ENCODE results near the gene KCNQ5. TPM values are rescaled to one million over a fixed set of nuclear protein-coding genes. Genes with fewer than 3 reads are reported as not detected.

KCNQ5 gene
- total RNA-seq, 2 donors from 2014 or later = 0.22 to 0.56 TPM

DNA sequence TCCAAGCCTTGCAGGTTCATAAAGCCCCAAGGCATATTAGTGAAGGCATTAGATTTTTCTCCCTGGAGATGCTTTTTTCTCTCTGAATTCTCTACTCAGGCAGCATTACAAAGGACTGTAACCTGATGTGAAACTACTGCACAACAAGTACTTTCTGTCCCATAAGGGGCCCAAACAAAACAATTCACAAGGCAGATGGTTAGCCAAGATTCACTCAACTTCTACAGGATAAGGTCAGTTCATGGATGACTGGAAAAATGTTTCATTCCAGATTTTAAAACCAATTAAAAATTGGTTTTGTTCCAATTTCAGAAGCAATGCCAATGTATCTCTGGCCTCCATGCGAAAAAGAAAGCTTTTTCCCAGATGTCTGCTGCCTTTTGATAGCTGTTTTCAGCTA, 421.6 kb downstream of the KCNQ5 start:
- TF ChIP-seq, protein P1, sequence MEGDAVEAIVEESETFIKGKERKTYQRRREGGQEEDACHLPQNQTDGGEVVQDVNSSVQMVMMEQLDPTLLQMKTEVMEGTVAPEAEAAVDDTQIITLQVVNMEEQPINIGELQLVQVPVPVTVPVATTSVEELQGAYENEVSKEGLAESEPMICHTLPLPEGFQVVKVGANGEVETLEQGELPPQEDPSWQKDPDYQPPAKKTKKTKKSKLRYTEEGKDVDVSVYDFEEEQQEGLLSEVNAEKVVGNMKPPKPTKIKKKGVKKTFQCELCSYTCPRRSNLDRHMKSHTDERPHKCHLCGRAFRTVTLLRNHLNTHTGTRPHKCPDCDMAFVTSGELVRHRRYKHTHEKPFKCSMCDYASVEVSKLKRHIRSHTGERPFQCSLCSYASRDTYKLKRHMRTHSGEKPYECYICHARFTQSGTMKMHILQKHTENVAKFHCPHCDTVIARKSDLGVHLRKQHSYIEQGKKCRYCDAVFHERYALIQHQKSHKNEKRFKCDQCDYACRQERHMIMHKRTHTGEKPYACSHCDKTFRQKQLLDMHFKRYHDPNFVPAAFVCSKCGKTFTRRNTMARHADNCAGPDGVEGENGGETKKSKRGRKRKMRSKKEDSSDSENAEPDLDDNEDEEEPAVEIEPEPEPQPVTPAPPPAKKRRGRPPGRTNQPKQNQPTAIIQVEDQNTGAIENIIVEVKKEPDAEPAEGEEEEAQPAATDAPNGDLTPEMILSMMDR (IDR thresholded peaks at IDR 0.05) = no peak
- Histone ChIP-seq H3K4me3 (no peak overlapping the region), H3K9ac (ENCODE audit: low read depth in 2 of 2, low read length in 2 of 2) (no peak overlapping the region), H3K36me3 (no peaks in the 10 kb centered on the region), H3K27me3 (no peaks in the 10 kb centered on the region), H3K4me1 (no peaks in the 10 kb centered on the region), H3K9me3 (no peaks in the 10 kb centered on the region), H3K27ac (no peak overlapping the region)
- intact Hi-C loops (cut with DNase I) = no loop called here
- DNase-seq = no peak

DNA sequence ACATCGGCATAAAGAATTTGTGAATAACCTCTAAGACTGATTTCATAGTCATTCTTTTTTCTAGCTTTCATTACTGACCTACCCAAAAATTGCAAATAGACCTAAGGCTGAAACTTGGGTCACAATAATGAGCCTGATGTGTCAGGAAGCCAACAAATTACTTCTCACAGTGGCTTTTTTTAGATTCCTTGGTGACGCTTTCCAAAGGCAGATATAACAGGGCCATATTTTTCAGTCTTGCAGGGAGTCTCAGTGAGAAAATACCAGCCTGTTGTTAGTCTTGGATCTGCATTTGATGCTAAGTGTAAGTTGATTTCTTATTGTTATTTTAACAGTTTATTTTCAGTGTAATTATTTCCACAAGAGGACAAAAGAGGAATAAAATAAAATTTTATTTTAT, 423.7 kb downstream of the KCNQ5 start:
- no peaks in the 10 kb centered on the region for H3K9me3 ChIP-seq
- intact Hi-C loops (cut with DNase I) = no loop called here
- no peak overlapping the region for H3K27ac ChIP-seq
- no peaks in the 10 kb centered on the region for H3K27me3 ChIP-seq
- no peaks in the 10 kb centered on the region for H3K4me1 ChIP-seq
- no peak overlapping the region for H3K9ac ChIP-seq (ENCODE audit: low read depth in 2 of 2, low read length in 2 of 2)
- no peak for DNase-seq
- TF ChIP-seq, protein P1 (IDR thresholded peaks at IDR 0.05) = no peak
- H3K36me3 ChIP-seq = no peaks in the 10 kb centered on the region
- H3K4me3 ChIP-seq = no peak overlapping the region

DNA sequence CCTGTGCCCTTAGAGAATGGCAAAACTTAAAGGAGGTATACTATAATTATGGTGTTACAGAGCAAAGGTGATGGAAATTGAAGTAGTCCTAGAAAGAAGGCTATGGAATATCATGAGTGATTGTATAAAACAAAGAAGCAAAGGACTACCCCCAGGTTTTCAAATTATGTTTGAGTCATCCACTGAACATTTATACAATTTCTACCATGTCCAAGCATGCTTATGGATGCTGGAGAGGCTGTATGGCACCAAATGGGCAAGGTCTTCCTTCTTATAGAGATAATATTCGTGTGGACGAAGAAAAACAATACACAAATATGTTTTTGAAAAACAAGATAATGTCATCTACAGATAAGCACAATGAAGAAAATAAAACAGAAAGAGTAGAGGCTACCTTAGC, 425.9 kb downstream of the KCNQ5 start:
- H3K27me3 ChIP-seq = no peaks in the 10 kb centered on the region
- DNase-seq = no peak
- H3K36me3 ChIP-seq = no peaks in the 10 kb centered on the region
- no peak overlapping the region for H3K4me3 ChIP-seq
- H3K9ac ChIP-seq (ENCODE audit: low read depth in 2 of 2, low read length in 2 of 2) = no peak overlapping the region
- H3K9me3 ChIP-seq = no peaks in the 10 kb centered on the region
- H3K27ac ChIP-seq = no peak overlapping the region
- intact Hi-C loops (cut with DNase I) = no loop called here
- TF ChIP-seq, protein P1 (IDR thresholded peaks at IDR 0.05) = no peak
- no peaks in the 10 kb centered on the region for H3K4me1 ChIP-seq

DNA sequence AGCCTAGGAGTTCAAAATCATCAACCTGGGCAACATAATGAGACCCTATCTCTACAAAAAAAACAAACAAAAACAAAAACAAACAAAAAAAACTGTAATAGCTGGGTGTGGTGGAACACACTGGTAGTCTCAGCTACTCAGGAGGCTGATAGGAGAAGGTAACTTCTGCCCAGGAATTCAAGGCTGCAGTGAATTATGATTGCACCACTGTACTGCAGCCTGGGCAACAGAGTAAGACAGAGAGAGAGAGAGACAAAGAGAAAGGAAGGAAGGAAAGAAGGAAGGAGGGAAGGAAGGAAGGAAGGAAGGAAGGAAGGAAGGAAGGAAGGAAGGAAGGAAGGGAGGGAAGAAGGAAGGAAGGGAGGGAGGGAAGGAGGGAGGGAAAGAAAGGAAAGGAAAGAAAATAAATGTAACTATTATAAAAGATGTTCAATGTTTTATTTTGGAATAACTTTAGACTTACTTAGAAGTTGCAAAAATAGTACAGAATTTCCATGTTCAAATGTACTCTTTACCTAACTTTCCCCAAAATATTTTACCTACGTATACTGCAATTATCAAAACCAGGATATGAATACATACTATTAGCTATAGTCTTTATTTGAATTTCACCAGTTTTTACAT, 428.2 kb downstream of the KCNQ5 start:
- Histone ChIP-seq H3K9me3 (no peaks in the 10 kb centered on the region), H3K36me3 (no peaks in the 10 kb centered on the region), H3K27ac (no peak overlapping the region), H3K4me3 (no peak overlapping the region), H3K9ac (ENCODE audit: low read depth in 2 of 2, low read length in 2 of 2) (no peak overlapping the region), H3K27me3 (no peaks in the 10 kb centered on the region), H3K4me1 (no peaks in the 10 kb centered on the region)
- TF ChIP-seq, protein P1 (IDR thresholded peaks at IDR 0.05) = no peak
- DNase-seq = no peak
- intact Hi-C loops (cut with DNase I) = no loop called here

DNA sequence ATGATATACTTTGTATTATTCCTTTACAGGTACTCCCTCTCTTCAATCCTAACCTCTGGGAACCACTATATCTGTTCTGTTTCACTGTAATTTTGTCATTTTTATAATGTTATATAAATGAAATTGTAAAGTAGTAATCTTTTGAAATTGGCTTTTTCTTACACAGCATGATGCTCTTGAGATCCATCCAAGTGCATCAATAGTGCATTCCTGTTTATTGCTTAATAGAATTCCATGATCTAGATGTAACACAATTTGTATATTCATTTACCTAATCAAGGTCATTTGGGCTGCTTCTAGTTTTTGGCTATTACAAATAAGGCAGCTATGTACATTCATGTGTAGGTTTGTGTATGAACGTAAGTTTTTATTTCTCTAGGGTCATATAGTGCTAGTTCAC, 428.8 kb downstream of the KCNQ5 start:
- Histone ChIP-seq H3K9me3 (no peaks in the 10 kb centered on the region), H3K9ac (ENCODE audit: low read depth in 2 of 2, low read length in 2 of 2) (no peak overlapping the region), H3K27me3 (no peaks in the 10 kb centered on the region), H3K27ac (no peak overlapping the region), H3K4me1 (no peaks in the 10 kb centered on the region), H3K36me3 (no peaks in the 10 kb centered on the region), H3K4me3 (no peak overlapping the region)
- TF ChIP-seq, protein P1 (IDR thresholded peaks at IDR 0.05) = no peak
- no peak for DNase-seq
- intact Hi-C loops (cut with DNase I) = no loop called here
